ENCODE data around the gene SLC47A1. TPM values are rescaled to one million over a fixed set of nuclear protein-coding genes. Genes with fewer than 3 reads are reported as not detected.

Gene SLC47A1
- total and polyA plus RNA-seq, 4 donors = 34.8 to 69.2 (median 37.2) TPM

DNA sequence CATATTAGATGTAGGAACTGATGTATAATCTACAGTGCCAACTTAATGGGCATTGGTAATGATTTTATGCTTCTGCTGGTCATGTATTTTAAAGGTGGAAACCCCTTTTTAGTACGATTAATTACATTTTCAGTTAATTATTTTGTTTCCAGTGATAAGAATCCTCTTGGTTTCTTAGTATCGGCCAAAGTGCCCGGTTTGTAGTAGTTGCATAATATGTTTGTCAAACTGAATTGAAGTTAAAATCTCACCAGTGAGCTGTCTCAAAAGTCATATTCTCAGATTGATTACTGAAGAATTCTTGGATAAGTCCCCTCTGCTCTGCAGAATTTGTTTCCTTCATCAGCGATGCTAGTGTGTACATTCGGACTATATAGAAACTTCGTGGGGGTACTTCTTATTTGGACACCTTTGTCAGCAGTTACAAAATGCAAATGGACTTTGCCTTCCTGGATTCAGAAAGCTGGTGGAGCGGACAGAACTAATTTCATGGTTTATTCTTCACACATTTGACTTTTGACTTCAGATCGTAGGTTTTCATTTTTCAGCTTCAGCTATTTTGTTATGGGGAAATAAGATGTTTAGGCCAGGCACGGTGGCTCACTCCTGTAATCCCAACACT lies 28.2 kb downstream of the SLC47A1 start:
- H3K9me3 ChIP-seq (ENCODE audit: control insufficient read depth in 4 of 4, low read length in 3 of 4) = no peaks in the 10 kb centered on the region
- peaks cover 0 to 9% (median 7%) of the 10 kb centered on the region in 4 donors for H3K36me3 ChIP-seq (ENCODE audit: control insufficient read depth in 4 of 4, insufficient read depth in 3 of 4, low read depth in 1 of 4, low read length in 3 of 4)
- no peak for DNase-seq (ENCODE audit: low spot score)
- H3K27me3 ChIP-seq (ENCODE audit: control insufficient read depth in 4 of 4, insufficient read depth in 4 of 4, low read length in 3 of 4) = no peaks in the 10 kb centered on the region
- 33% methylated on average over 9 of the region's 9 CpGs for WGBS
- peak overlapping the region in 2 of 3 donors; percentile 3 to 20 for H3K4me3 ChIP-seq (ENCODE audit: low read depth in 1 of 3, low read length in 3 of 3)
- peaks cover 0 to 19% (median 8%) of the 10 kb centered on the region in 4 donors for H3K4me1 ChIP-seq (ENCODE audit: control insufficient read depth in 4 of 4, insufficient read depth in 4 of 4, low read length in 3 of 4)
- peak overlapping the region in 1 of 2 donors; percentile 79 for H3K9ac ChIP-seq (ENCODE audit: low read depth in 1 of 2, low read length in 2 of 2)
- H3K27ac ChIP-seq (ENCODE audit: low read depth in 1 of 2, low read length in 2 of 2) = peak overlapping the region; percentile 73 to 86
- TF ChIP-seq RXRA (IDR thresholded peaks at IDR 0.05) (peak in 1 of 2 donors; percentile 51), HNF4A (conservative IDR thresholded peaks at IDR 0.05) (peak; percentile 90), EGR1 (IDR thresholded peaks at IDR 0.05; ENCODE audit: low read depth in 2 of 2) (no peak), HNF4G (IDR thresholded peaks at IDR 0.05) (peak; percentile 50), FOXA1 (IDR thresholded peaks at IDR 0.05) (no peak), SP1 (IDR thresholded peaks at IDR 0.05) (peak; percentile 63), JUND (IDR thresholded peaks at IDR 0.05) (peak in 1 of 2 donors; percentile 35), RAD21 (IDR thresholded peaks at IDR 0.05) (peak in 1 of 2 donors; percentile 25), TAF1 (conservative IDR thresholded peaks at IDR 0.05) (no peak), YY1 (IDR thresholded peaks at IDR 0.05) (peak; percentile 61)
- TF ChIP-seq, protein P1, sequence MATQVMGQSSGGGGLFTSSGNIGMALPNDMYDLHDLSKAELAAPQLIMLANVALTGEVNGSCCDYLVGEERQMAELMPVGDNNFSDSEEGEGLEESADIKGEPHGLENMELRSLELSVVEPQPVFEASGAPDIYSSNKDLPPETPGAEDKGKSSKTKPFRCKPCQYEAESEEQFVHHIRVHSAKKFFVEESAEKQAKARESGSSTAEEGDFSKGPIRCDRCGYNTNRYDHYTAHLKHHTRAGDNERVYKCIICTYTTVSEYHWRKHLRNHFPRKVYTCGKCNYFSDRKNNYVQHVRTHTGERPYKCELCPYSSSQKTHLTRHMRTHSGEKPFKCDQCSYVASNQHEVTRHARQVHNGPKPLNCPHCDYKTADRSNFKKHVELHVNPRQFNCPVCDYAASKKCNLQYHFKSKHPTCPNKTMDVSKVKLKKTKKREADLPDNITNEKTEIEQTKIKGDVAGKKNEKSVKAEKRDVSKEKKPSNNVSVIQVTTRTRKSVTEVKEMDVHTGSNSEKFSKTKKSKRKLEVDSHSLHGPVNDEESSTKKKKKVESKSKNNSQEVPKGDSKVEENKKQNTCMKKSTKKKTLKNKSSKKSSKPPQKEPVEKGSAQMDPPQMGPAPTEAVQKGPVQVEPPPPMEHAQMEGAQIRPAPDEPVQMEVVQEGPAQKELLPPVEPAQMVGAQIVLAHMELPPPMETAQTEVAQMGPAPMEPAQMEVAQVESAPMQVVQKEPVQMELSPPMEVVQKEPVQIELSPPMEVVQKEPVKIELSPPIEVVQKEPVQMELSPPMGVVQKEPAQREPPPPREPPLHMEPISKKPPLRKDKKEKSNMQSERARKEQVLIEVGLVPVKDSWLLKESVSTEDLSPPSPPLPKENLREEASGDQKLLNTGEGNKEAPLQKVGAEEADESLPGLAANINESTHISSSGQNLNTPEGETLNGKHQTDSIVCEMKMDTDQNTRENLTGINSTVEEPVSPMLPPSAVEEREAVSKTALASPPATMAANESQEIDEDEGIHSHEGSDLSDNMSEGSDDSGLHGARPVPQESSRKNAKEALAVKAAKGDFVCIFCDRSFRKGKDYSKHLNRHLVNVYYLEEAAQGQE (IDR thresholded peaks at IDR 0.05) = peak; percentile 49
- TF ChIP-seq, protein P2, sequence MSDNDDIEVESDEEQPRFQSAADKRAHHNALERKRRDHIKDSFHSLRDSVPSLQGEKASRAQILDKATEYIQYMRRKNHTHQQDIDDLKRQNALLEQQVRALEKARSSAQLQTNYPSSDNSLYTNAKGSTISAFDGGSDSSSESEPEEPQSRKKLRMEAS (IDR thresholded peaks at IDR 0.05) = no peak
- TF ChIP-seq, protein P3, sequence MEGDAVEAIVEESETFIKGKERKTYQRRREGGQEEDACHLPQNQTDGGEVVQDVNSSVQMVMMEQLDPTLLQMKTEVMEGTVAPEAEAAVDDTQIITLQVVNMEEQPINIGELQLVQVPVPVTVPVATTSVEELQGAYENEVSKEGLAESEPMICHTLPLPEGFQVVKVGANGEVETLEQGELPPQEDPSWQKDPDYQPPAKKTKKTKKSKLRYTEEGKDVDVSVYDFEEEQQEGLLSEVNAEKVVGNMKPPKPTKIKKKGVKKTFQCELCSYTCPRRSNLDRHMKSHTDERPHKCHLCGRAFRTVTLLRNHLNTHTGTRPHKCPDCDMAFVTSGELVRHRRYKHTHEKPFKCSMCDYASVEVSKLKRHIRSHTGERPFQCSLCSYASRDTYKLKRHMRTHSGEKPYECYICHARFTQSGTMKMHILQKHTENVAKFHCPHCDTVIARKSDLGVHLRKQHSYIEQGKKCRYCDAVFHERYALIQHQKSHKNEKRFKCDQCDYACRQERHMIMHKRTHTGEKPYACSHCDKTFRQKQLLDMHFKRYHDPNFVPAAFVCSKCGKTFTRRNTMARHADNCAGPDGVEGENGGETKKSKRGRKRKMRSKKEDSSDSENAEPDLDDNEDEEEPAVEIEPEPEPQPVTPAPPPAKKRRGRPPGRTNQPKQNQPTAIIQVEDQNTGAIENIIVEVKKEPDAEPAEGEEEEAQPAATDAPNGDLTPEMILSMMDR (IDR thresholded peaks at IDR 0.05; ENCODE audit: low read depth, low read length, missing input control) = no peak

DNA sequence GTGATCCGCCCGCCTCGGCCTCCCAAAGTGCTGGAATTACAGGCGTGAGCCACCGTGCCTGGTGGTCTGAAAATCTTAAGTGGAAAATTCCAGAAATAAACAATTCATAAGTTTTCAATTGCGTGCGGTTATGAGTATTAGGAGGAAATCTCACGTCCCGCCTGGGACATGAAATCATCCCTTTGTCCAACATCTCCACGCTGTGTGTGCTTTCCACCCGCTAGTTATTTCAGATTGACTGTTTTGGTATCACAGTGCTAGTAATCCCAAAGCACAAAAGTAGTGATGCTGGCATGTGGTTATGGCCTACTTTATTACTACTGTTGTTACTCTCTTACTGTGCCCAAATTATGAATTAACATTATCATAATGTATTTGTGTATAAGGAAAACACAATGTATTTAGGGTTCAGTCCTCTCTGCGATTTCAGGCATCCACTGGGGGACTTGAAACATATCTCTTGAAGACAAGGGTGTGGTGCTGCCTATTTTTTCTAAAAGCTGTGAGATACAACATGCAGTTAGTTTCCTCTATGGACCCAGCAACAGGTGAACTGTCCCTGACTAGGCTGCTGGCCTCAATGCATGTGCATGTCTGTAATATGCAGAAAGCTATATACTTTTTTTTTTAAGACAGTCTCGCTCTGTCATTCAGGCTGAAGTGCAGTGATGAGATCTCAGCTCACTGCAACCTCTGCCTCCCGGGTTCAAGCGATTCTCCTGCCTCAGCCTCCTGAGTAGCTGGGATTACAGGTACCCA lies 32.3 kb downstream of the SLC47A1 start:
- Histone ChIP-seq H3K27ac (ENCODE audit: low read depth in 1 of 2, low read length in 2 of 2) (no peak overlapping the region), H3K9me3 (ENCODE audit: control insufficient read depth in 4 of 4, low read length in 3 of 4) (no peaks in the 10 kb centered on the region), H3K27me3 (ENCODE audit: control insufficient read depth in 4 of 4, insufficient read depth in 4 of 4, low read length in 3 of 4) (no peaks in the 10 kb centered on the region), H3K4me1 (ENCODE audit: control insufficient read depth in 4 of 4, insufficient read depth in 4 of 4, low read length in 3 of 4) (peaks cover 6 to 32% (median 18%) of the 10 kb centered on the region in 4 donors), H3K36me3 (ENCODE audit: control insufficient read depth in 4 of 4, insufficient read depth in 3 of 4, low read depth in 1 of 4, low read length in 3 of 4) (peaks cover 0 to 14% (median 11%) of the 10 kb centered on the region in 4 donors), H3K4me3 (ENCODE audit: low read depth in 1 of 3, low read length in 3 of 3) (no peak overlapping the region), H3K9ac (ENCODE audit: low read depth in 1 of 2, low read length in 2 of 2) (no peak overlapping the region)
- TF ChIP-seq, protein P4, sequence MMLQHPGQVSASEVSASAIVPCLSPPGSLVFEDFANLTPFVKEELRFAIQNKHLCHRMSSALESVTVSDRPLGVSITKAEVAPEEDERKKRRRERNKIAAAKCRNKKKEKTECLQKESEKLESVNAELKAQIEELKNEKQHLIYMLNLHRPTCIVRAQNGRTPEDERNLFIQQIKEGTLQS (IDR thresholded peaks at IDR 0.05) = no peak
- TF ChIP-seq, protein P3 (IDR thresholded peaks at IDR 0.05; ENCODE audit: low read depth, low read length, missing input control) = no peak
- TF ChIP-seq EGR1 (IDR thresholded peaks at IDR 0.05; ENCODE audit: low read depth in 2 of 2) (no peak), YY1 (IDR thresholded peaks at IDR 0.05) (no peak), NR2F2 (IDR thresholded peaks at IDR 0.05) (no peak), SP1 (IDR thresholded peaks at IDR 0.05) (no peak), JUND (IDR thresholded peaks at IDR 0.05) (no peak)
- TF ChIP-seq, protein P2 (IDR thresholded peaks at IDR 0.05) = no peak
- TF ChIP-seq, protein P1 (IDR thresholded peaks at IDR 0.05) = no peak
- 97% methylated on average over 15 of the region's 15 CpGs for WGBS
- no peak for DNase-seq (ENCODE audit: low spot score)
